Right lobe of liver (tissue), 4 donors: ENCODE results near the gene KLRC1.
"Not testable (repeated sequence)": the region's sequence is repeated elsewhere in the genome, so short reads cannot be mapped to it uniquely, and the experiment has no call there.

ENCODE experiments used
- CTCF ChIP-seq, 4 donors: fragments of 200-600 bp in 3 of 4; fragments of 450-650 bp in 1 of 4; IDR thresholded peaks; one replicate each; pipeline versions ENCODE4 v1.5.1 to v1.8.0; 2016 to 2022; ENCODE audit warnings: antibody characterized with exemption in 4 of 4, mild to moderate bottlenecking in 2 of 4
- POLR2A ChIP-seq: fragments of 450-650 bp; IDR thresholded peaks from one replicate; pipeline ENCODE4 v1.6.1; 2017; ENCODE audit warnings: antibody characterized with exemption, mild to moderate bottlenecking
- donor health status: DM: no; HTN: no; CAD: no.
- donor health status: DM: no; HTN: no; CAD: no.
- donor health status: DM: no; HTN: yes; CAD: no.

GRCh38 chr12:10430623-10431022, 22.6 kb downstream of the KLRC1 start:
- TF ChIP-seq CTCF (IDR thresholded peaks at IDR 0.05); POLR2A: not testable (repeated sequence)
